Type B pancreatic cell (in vitro differentiated cells): ENCODE measurements around the gene LIPK. TPM values are rescaled to one million over a fixed set of nuclear protein-coding genes. Genes with fewer than 3 reads are reported as not detected.

ENCODE experiments used
- DNase-seq: peaks from one replicate; pipeline ENCODE4 v3.0.0; 2021; ENCODE audit warnings: mixed read lengths; ENCODE audit not compliant: unreplicated experiment; ENCODE audit errors: extremely low spot score
- H3K27ac Mint-ChIP-seq: 2 replicates; pipeline ENCODE4 v1.8.0; 2021; ENCODE audit warnings: mild to moderate bottlenecking, mixed read lengths
- H3K27me3 Mint-ChIP-seq: 2 replicates; pipeline ENCODE4 v1.8.0; 2021; ENCODE audit warnings: mixed read lengths
- H3K36me3 Mint-ChIP-seq: 2 replicates; pipeline ENCODE4 v1.8.0; 2021; ENCODE audit warnings: mixed read lengths
- H3K4me1 Mint-ChIP-seq: one replicate; pipeline ENCODE4 v1.8.0; 2021; ENCODE audit warnings: mixed read lengths; ENCODE audit not compliant: unreplicated experiment
- H3K4me3 Mint-ChIP-seq: 2 replicates; pipeline ENCODE4 v1.8.0; 2021; ENCODE audit warnings: mild to moderate bottlenecking, mixed read lengths
- H3K9me3 Mint-ChIP-seq: 2 replicates; pipeline ENCODE4 v1.8.0; 2021; ENCODE audit warnings: mixed read lengths
- total RNA-seq: library from RNA; stranded (reverse); gene quantifications from 2 replicates; pipeline ENCODE4 v1.2.1, GENCODE V29; 2021; ENCODE audit warnings: low replicate concordance
- TF ChIP-seq, protein P1 (sequence below): fragments of 200-600 bp; sonication (generic); conservative IDR thresholded peaks from 2 replicates; pipeline ENCODE4 v1.5.0; 2021; ENCODE audit warnings: antibody characterized with exemption, mild to moderate bottlenecking

LIPK gene
- total RNA-seq, 1 donor from 2014 or later = 0.41 TPM

DNA sequence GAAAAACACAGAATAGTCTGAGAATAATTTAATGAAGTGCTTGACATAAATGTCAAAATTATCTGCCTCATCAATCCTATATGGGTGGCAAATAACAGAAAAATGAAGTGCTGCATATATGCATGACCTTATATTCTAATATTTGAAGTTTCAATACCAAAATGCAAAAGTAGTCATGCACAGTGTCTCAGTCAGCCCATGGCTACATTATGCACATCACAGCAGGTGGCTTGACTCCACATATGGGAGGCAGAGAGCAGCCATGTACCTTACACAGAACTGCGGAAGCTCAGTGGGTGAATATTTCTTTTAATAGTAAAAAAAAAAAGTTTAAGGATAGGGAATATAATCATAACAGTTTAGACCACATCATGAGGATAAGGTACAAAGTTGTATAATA lies 36.4 kb downstream of the LIPK start:
- Mint-ChIP-seq H3K27ac (no peak overlapping the region), H3K9me3 (no peaks in the 10 kb centered on the region), H3K4me1 (no peaks in the 10 kb centered on the region), H3K4me3 (no peak overlapping the region), H3K27me3 (no peaks in the 10 kb centered on the region), H3K36me3 (no peaks in the 10 kb centered on the region)
- no peak for DNase-seq
- TF ChIP-seq, protein P1, sequence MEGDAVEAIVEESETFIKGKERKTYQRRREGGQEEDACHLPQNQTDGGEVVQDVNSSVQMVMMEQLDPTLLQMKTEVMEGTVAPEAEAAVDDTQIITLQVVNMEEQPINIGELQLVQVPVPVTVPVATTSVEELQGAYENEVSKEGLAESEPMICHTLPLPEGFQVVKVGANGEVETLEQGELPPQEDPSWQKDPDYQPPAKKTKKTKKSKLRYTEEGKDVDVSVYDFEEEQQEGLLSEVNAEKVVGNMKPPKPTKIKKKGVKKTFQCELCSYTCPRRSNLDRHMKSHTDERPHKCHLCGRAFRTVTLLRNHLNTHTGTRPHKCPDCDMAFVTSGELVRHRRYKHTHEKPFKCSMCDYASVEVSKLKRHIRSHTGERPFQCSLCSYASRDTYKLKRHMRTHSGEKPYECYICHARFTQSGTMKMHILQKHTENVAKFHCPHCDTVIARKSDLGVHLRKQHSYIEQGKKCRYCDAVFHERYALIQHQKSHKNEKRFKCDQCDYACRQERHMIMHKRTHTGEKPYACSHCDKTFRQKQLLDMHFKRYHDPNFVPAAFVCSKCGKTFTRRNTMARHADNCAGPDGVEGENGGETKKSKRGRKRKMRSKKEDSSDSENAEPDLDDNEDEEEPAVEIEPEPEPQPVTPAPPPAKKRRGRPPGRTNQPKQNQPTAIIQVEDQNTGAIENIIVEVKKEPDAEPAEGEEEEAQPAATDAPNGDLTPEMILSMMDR = no peak

DNA sequence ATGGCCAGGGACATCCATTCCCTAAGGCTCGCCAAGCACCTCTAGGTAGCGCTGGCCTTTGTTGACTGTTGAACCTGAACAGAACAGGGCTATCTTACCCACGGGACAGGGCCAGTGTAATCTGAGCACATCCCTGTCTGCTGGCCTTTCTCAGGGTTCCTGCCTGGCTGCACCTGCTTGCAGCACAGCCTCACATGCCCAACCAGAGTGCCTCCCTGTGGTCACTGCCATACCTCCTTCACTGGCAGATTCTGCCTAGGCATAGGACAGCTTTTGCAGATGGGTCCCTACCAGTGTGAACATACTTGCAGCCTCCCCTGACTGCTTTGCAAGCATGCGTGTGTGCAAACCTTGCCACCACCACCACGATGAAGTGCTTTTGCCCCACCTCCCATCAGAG lies 38.0 kb downstream of the LIPK start:
- no peak overlapping the region for H3K4me3 Mint-ChIP-seq
- no peaks in the 10 kb centered on the region for H3K4me1 Mint-ChIP-seq
- TF ChIP-seq, protein P1 = no peak
- H3K27me3 Mint-ChIP-seq = no peaks in the 10 kb centered on the region
- DNase-seq = no peak
- H3K36me3 Mint-ChIP-seq = no peaks in the 10 kb centered on the region
- no peak overlapping the region for H3K27ac Mint-ChIP-seq
- H3K9me3 Mint-ChIP-seq = no peaks in the 10 kb centered on the region

DNA sequence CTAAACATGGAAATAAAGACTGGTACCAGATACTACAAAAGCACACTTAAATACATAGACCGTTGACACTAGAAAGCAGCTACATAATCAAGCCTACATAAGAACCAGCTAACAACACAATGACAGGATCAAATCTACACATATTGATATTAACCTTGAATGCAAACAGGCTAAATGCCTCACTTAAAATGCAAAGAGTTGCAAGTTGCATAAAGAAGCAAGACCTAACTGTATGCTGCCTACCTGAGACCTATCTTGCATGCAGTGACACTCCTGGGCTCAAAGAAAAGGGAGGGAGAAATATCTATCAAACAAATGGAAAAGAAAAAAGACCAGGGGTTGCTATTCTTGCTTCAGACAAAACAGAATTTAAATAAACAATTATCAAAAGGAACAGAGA lies 39.6 kb downstream of the LIPK start:
- TF ChIP-seq, protein P1 = no peak
- H3K27me3 Mint-ChIP-seq = no peaks in the 10 kb centered on the region
- no peak for DNase-seq
- no peaks in the 10 kb centered on the region for H3K9me3 Mint-ChIP-seq
- H3K36me3 Mint-ChIP-seq = no peaks in the 10 kb centered on the region
- no peak overlapping the region for H3K4me3 Mint-ChIP-seq
- H3K4me1 Mint-ChIP-seq = no peaks in the 10 kb centered on the region
- no peak overlapping the region for H3K27ac Mint-ChIP-seq

DNA sequence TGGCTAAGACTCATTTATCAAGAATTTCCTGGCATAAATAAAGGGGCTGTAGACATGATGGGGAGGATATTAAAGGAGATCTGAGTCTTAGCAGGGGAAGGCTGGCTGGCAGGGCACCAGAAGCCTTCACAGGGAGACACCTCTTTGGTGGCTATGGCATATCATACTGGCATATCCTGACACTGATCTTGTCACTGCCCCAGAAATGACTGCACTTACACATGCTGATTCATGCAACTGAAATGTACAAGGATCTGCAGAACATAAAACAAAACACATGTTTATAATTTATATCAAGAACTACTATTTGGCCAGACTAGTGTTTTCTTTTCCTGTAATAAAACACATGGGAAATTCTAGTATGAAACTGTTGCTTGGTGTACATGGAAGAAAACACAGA lies 48.2 kb downstream of the LIPK start:
- peaks cover 4% of the 10 kb centered on the region for H3K9me3 Mint-ChIP-seq

DNA sequence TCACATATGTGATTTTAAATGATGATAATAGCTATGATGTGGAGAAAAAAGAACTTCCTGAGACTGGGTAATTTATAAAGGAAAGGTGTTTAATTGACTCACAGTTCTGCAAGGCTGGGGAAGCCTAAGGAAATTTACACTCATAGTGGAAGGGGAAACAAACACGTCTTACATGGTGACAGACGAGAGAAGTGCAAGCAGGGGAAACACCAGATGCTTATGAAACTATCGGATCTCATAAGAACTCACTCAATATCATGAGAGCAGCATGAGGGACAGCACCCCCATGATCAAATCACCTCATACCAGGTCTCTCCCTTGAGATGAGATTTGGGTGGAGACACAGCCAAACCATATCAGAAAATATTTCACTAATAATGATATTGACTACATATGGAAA lies 49.7 kb downstream of the LIPK start:
- DNase-seq = no peak
- H3K27me3 Mint-ChIP-seq = no peaks in the 10 kb centered on the region
- no peak overlapping the region for H3K4me3 Mint-ChIP-seq
- no peaks in the 10 kb centered on the region for H3K36me3 Mint-ChIP-seq
- H3K4me1 Mint-ChIP-seq = no peaks in the 10 kb centered on the region
- H3K27ac Mint-ChIP-seq = no peak overlapping the region
- H3K9me3 Mint-ChIP-seq = peaks cover 10% of the 10 kb centered on the region
- TF ChIP-seq, protein P1 = no peak

More for the DNA sequence above, 48.2 kb downstream of the LIPK start:
- H3K27ac Mint-ChIP-seq = no peak overlapping the region
- H3K36me3 Mint-ChIP-seq = no peaks in the 10 kb centered on the region
- no peaks in the 10 kb centered on the region for H3K4me1 Mint-ChIP-seq
- no peak for DNase-seq
- no peak overlapping the region for H3K4me3 Mint-ChIP-seq
- TF ChIP-seq, protein P1 = no peak
- no peaks in the 10 kb centered on the region for H3K27me3 Mint-ChIP-seq

DNA sequence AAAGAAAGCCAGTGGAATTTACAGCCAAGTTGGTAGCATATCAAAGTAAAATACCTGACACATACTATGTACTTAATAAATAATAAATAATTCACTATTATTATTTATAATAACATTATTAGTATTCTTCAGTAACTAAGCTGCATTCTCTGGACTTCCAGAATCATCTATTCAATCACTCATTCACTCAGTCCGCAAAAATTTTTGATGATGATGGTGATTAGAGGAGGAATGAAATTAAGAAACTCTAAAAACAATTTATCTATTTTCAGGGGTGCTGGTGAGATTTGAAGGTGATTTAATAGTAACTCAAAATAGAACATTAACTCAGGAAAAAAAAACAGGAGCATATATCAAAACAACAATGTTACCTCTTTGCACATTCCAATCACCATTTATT lies 50.6 kb downstream of the LIPK start:
- H3K9me3 Mint-ChIP-seq = peaks cover 10% of the 10 kb centered on the region

More for the DNA sequence above, 50.6 kb downstream of the LIPK start:
- no peak for DNase-seq
- TF ChIP-seq, protein P1 = no peak
- Mint-ChIP-seq H3K27ac (no peak overlapping the region), H3K4me1 (no peaks in the 10 kb centered on the region), H3K4me3 (no peak overlapping the region), H3K27me3 (no peaks in the 10 kb centered on the region), H3K36me3 (no peaks in the 10 kb centered on the region)
